ENCODE results near the gene BNIP1.

BNIP1 gene

DNA sequence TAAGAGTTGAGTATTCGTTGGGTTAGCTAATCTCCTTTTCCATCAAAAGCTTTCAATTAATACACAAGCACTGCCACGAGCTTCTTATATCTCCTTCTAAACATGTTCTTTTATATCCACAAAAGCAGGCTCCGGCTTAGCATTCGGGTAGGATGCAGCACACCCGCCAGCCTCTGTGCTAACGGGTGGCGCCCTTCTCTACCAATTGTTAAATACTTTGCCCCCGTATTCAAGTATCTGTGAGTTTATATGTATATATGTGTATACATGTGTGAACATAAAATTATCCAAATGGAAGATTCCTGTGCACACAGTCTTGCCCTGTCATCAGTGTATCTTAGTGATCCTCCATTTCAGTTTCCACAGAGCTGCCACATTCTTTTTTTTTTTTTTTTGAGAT, 27.8 kb downstream of the BNIP1 start:
- no peak for DNase-seq

DNA sequence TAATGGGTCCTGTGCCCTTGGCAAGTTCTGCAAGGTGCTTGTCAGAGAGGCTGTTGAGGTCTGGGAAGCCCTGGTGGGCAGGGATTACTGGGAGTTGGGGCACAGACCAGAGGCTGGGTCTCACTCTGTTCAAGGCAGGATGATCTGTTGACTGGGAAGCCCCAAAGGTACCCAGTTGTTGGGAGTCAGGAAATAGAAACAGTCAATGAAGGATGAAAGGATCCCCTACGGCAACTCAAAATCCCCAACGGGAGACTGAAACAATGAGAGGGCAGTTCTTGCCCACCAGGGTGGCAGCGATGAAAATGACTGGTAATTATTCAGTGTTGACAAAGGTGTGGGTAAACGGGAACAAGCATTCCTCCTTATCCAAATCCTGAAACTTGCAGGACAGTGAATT, 31.2 kb downstream of the BNIP1 start:
- no peak for DNase-seq

DNA sequence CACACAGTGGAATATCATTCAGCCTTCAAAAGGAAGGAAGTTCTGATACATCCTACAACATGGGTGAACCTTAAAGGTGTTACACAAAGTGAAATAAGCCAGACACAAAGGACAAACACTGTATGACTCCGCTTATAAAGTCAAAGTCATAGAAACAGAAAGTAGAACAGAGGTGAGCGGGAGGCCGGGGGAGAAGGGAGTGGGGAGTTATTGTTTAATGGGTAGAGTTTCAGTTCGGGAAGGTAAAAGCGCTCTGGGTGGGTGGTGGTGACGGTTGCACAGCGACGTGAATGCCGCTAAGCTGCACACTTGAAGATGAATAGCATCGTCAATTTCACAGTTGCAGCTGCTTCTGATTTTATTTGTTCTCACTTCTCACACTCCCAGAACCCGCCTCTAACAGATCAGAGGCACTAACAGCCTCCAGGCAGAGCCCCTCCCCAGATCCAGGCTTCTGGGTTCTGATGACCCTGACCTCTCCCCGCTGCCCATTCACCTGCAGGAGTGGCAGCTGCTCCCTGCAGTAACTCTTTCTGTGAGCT, 34.1 kb downstream of the BNIP1 start:
- DNase-seq, result no peak

DNA sequence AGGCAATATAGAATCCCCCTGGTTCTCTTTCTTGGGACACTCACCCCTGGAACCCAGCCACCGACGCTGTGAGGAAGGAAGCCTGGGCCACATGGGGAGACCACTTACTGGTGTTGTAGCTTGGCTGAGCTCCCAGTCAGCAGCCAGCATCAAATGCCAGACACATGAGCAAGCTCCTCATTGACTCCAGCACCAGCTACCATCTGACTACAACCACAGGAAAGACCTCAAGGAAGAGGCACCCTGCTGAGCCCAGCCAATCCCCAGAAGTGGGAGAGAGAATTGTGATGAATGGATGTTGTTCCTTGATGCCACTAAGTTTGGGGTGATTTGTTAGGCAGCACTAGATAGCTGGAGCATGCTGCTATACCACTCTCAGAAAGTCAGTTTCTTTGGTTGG, 36.0 kb downstream of the BNIP1 start:
- no peak for DNase-seq

DNA sequence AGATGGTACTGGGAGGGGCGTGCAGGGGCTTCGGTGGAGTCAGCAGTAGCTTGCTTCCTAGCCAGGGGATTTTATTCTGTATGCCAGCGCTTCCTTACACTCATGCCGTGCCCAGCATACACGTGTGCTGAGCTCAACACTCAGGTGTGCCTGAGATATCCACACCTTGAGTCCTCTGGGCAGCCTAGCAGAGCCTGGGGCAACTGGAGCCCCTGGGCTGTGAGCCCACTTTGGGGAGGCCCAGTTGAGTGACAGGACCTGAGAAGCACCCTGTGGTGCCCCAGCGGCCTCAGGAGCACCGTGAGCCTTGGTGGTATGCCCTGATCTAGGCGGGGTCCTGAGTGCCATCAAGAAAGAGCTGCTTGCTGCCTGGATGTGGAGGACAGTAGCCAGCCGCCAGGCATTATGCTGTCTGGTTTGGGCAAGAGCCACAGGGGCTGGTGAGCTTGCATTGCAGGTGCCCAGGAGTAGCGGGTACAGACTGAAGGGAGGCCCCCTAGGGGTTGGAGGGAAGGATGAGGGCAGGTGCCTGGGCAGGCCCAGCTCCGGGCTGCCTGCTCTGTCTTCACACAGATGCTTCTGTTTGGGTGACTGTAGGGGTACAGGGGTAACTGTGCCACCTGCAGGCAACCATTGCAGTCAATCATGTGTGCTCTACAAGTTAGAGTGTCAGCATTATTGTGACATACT, 42.9 kb downstream of the BNIP1 start:
- no peak for DNase-seq

DNA sequence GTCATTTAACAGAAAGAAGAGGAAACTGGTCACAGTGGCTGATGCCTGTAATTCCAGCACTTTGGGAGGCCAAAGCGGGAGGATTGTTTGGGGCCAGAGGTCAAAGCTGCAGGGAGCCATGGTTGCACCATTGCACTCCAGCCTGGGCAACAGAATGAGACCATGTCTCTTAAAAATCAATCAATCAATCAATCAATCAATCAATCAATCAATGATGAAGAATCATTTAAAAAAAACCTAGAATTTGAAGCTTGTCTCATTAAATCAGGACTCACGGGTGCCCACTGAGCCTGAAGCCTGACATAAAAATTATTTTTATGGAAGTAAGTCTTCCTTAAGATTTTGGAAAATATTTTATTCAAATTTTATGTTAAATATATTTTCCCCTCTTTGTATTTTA, 43.9 kb downstream of the BNIP1 start:
- DNase-seq, result no peak

DNA sequence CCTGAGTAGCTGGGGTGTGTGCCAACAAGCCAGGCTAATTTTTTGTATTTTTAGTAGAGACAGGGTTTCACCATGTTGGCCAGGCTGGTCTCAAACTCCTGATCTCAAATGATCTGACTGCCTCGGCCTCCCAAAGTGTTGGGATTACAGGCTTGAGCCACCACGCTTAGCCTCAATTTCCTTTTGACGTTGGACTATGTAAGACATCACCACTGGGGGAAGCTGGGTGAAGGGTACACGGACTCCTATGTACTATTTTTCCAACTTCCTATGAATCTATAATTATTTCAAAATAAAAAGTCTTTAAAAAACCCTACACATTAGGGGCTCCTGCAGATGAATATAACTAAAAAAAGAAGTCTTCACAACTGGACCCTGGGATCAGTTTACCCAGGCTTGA, 46.7 kb downstream of the BNIP1 start:
- DNase-seq, result no peak

DNA sequence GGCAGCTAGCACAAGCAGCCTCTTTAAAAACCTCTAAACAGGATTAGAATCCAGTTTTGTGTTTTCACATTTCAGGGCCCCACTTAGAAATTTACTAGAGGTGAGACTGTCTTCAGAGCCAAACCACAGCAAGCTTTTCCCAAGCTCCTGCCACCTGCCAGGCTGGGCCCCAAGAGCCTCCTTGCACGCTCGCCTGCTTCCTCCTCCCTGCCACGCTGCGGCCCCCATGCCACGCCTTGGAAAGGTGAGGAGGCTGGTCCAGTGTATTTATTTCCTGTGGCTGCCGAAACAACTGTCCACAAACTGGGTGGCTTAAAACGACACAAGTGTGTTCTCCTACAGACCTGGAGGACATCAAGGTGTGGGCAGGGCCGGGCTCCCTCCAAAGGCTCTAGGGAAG, 47.2 kb downstream of the BNIP1 start:
- no peak for DNase-seq

DNA sequence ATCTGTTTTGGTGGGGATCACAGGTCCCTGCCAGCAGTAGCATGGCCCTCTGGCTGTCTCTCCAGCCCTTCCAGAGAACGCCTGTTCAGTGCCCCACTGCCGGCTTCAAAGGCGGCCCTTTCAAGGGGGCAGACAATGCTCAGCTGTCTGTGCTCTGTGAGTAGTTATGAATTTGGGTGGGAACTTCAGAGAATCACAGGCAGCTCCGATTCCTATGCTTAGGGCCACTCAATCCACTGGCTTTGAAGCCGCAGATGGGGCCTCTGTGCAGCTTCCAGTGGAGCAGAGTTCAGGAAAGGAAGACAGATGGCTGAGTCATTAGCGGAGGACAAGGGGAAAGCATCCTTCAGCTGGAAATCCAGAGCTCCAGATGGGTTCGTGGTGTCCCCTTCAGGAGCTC, 48.2 kb downstream of the BNIP1 start:
- peak; percentile 65 for DNase-seq

DNA sequence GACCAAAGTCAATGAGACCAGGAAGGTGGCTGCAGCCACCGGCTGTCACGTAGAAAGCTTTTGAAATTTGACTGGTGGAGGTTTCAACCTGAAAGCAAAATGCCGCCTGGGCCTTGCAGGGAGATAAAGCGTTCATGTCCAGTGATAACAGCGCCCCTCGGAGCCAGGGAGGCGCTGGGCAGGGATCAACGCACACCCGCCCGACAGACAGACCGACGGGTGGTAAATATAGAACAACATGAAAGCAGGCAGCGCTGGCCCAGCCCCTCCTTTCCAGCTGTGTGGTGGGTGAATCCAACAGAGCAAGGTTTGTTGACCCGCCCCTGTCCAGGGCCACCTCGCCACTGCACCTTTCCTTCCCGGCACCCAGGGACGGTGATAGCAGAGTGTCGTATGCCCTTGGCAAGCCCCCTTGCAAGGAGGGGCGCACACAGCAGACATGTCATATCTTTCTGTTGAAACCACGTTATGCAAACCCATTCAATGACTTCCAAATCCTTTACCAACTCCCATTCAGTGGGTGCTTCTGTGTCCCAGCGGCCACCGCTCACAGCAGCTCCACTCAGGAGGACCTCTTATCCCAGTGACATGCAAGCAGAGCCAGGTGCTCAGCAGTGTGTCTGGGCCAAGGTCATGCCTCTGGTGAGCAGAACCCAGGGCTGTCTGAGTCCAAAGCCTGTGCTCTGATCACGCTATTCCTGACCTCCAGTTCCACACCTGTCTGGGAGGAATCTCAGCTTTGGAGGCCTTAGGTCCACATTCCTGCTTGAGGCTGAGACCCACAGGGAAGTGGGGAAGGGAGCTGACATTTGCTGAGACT, 52.0 kb downstream of the BNIP1 start:
- DNase-seq, result no peak

DNA sequence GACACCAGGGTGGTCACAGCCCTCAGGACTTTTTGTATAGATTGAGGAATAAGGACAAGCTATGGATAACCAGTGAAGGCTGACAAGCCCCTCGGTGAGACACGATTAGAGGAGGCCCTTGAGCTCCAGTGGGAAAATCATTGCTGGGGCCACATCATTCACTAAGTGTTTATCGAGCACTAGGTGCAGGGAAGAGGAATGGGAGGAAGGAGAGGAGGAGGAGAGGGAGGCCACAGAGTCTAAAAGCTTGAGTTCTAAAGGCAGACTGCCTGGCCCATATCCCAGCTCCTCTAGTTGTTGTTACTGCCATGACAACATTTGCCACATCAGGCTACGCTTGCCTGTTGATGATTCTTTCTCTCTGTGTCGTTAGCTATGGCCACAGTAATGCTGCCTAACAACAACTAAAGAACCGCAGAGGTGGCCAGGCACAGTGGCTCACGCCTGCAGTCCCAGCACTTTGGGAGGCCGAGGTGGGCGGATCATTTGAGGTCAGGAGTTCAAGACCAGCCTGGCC, 53.1 kb downstream of the BNIP1 start:
- no peak for DNase-seq

DNA sequence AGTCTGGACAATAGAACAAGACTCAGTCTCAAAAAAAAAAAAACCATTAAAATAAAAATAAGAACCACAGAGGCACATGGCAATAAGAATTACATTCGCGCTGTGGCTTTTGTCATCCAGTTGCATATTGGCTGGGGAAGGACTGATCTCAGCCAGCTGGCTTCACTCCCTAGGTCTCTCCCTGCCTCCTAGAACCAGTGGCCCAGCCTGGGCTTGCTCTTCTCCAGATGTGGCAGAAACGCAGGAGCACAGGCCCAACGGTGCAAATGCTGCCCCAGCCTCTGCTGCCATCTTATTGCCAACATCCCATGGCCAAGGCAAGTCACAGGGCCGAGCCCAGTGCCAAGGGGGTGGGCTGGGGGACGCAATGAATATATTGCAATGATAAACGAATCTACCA, 53.7 kb downstream of the BNIP1 start:
- no peak for DNase-seq

DNA sequence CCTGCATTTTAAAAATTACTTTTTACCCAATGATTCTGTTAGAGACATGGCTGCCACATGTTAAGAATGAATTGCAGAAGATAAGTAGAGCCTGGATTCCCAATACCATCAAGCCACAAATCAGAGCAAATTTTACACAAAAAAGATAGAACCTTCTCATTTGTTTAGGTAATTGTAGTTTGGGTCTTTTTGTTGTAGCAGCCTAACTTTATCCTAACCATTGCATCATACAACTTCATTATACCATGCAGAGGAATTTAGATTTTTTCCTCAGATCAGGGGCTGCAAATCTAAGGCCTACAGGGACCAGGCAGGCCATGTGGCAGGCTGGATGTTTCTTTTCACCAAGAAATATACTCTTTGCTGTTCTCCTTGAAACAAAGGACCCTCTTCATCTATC, 56.0 kb downstream of the BNIP1 start:
- DNase-seq, result no peak

DNA sequence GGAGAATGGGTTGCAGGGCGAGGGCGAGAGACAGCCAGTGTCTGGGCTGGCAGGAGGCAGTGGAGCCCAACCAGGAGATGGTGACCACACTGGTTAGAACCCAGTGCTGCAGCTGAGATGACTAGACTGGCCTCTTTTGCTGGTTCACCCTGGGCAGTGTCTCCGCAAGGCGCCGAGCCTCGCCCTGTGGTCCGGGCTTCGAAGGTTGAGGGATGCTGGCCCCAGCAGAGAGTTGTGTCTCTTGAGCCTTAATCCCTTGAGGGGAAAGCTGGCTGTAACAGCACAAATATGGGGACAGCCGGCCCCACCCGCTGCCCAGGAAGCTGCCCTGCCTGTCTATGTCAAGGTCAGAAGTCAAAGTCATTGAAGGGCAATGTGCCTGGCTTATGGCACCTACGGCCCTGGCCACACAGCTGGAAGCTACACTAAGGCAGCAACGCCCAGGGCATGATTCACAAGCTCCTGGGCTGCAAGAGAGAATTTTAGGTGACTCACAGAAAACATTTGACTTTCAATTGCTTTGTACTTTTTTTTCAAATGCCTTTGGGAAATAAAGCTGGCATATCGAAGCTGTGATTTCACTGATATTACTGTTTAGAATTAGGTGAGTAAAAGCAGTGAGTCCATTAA, 57.4 kb downstream of the BNIP1 start:
- no peak for DNase-seq

DNA sequence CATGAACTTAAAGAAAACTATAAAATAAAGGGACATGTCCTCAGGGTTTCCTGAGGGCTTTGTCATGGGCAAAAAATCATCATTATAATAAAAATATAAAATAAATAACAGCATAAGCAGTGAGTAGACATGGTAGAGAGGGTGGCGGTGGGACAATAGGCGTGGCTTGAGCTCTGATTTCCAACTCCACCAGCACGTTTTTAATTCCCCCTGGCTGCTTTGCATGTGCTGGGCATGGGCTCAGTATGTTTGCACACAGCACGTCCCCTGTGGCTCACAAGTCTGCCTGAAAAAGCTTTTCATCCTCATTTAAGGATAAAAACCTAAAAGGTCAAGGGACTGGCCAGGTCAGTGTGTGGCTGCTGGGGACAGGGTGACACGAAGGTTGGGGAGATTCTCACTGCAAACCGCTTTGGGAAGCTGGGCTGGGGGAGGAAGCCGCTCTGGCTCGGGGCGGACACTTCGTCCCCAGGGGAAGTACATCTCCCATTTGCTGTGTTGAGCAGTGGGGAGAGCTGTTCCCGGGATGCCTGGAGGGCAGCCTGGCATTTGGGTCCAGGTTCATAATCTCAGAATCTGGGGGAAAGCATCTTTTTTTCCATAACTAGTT, 58.0 kb downstream of the BNIP1 start:
- DNase-seq, result no peak

DNA sequence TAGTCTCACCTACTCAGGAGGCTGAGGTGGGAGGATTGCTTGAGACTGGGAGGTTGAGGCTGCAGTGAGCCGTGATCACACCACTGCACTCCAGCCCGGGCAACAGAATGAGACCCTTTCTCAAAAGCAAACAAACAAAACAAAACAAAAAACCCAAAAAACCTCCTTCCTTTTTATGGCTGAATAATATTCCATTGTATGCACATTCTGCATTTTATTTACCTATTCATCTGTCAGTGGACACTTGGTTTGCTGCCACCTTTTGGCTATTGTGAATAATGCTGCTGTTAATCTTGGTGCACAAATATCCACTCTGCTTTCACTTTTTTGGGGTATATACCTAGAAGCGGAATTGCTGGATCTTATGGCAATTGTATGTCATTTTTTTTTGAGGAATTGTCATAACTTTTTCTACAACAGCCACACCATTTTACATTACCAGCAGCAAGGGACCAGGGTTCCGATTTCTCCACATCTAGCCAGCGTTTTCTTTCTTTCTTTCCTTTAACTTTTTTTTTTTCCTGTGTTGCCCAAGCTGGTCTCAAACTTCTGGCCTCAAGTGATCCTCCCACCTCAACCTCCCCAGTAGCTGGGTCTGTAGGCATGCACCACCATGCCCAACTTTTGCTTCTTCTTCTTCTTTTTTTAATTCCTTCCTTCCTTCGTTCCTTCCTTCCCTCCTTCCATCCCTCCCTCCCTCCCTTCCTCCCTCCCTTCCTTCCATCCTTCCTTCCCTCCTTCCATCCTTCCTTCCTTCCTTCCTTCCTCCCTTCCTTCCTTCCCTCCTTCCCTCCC, 60.1 kb downstream of the BNIP1 start:
- no peak for DNase-seq

DNA sequence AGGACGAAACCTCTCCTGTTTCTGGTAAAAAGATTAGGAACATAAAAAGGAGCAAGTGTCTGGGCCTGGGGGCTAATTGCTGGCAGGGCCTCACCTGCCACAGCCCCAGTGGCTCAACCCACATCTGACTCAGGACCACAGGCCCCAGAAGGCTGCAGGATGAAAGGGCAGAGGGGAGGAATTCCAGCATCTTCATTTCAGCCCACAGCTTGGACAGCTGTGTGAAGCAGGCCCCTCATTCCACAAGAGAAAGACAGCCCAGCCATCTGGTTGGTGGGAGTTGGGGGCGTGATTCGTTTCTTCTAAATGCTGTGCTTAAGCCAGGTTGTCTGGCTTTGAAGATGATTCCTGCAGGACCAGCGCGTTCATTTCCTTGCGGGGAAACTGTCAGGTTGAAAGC, 61.6 kb downstream of the BNIP1 start:
- DNase-seq, result no peak

DNA sequence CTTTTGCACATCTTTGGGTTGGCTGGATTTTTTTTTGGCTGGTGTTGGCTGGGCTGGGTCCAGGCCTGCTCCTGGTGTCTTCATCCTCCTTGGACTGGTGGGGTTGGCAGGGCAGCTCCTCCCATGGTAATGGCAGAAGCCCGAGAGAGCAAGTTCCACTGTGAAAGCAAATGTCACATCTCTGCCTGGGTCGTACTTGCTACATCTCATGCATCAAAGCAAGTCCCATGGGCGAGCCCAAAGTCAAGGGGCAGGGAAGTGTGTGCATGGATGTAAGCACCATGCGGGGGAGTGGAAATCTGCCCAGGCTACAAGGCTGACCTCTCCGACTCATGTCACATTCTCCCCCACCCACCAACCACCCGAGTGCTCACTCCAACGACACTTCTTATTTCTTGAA, 64.0 kb downstream of the BNIP1 start:
- no peak for DNase-seq

DNA sequence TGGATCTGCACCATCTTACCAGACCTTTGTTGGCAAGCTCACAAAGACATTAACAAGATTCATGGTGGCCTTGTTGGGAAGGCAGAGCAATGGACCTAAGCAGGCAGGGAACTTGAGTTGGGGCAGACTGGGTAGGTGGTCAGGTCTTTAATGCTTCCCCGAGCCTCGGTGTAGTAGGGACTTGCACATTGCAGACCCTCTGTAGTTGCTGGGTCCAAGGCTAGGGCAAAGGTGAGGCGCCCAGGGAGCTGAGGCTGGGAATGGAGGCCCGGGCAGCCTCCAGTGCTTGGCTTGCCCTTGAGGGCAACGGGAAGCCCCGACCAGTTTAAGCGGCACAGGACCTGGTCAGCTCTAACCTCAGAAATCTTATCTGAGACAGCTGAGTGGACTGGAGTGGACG, 66.5 kb downstream of the BNIP1 start:
- DNase-seq, result no peak

DNA sequence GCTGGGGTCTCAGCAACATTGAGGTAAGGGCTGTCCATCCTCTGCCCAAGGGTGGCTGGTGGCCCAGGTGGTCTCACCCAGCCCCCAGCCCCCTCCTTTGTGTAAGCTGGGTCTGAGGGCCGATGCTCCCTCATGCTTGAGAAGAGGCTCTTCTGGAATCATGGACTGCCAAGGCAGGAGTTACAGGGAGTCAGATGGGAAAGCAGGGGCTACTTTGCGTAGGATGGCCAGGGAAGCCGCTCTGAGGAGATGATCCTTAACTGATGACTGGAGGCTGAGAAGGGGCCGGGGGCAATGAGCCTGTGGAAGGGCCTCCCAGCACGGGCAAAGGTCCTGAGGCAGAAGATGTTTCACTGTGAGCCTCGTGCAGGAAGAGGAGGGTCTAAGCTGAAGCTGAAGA, 67.0 kb downstream of the BNIP1 start:
- DNase-seq, result no peak

DNA sequence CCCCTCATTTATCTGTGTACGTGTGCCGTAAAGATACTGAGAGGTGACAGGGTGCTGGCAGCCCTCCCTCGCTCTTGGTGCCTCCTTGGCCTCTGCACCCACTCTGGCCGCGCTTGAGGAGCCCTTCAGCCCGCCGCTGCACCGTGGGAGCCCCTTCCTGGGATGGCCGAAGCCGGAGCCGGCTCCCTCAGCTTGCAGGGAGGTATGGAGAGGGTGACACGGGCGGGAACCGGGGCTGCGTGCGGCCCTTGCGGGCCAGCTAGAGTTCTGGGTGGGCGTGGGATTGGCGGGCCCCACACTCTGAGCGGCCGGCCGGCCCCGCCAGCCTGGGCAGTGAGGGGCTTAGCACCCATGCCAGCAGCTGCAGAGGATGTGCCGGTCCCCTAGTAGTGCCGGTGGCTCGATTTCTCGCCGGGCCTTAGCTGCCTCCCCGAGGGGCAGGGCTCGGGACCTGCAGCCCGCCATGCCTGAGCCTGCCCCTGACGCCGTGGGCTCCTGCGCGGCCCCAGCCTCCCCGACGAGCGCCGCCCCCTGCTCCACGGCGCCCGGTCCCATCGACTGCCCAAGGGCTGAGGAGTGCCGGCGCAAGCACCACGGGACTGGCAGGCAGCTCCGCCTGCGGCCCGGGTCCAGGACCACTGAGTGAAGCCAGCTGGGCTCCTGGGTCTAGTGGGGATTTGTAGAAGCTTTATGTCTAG, 69.1 kb downstream of the BNIP1 start:
- no peak for DNase-seq

Data from NCI-H524 treated with DMSO at 0.1 percent for 48 hours (cell line).